Brain microvascular endothelial cell (primary cell): ENCODE results near the gene DDX1.

Source experiments
- DNase-seq: peaks from one replicate; pipeline ENCODE4 v3.0.0-alpha.2; 2020
- H3K27ac ChIP-seq: fragments of 250-450 bp; sonication (Bioruptor Pico); 2 replicates; pipeline ENCODE4 v1.5.1; 2020; ENCODE audit warnings: mild to moderate bottlenecking, moderate library complexity
- H3K27me3 ChIP-seq: fragments of 250-450 bp; sonication (Bioruptor Pico); replicated peaks from 2 replicates; pipeline ENCODE4 v1.5.1; 2020; ENCODE audit warnings: mild to moderate bottlenecking
- H3K36me3 ChIP-seq: fragments of 250-450 bp; sonication (Bioruptor Pico); replicated peaks from 2 replicates; pipeline ENCODE4 v1.5.1; 2020; ENCODE audit warnings: mild to moderate bottlenecking
- H3K4me3 ChIP-seq: 2 replicates; pipeline ENCODE4 v1.5.1; 2011; ENCODE audit warnings: low read depth, mild to moderate bottlenecking, control low read depth, low read length, moderate library complexity
- CTCF ChIP-seq: IDR thresholded peaks from 2 replicates; pipeline ENCODE4 v1.5.1; 2011; ENCODE audit warnings: low read depth, mild to moderate bottlenecking, moderate library complexity, low read length, control low read depth, inconsistent platforms; ENCODE audit errors: missing control alignments
- in situ Hi-C: cut with HindIII; loops from 2 replicates; pipeline ENCODE4 v1.10.0; 2017; ENCODE audit warnings: low sequenced_read_pairs, low pct_ligation_motif_present

Gene DDX1

GRCh38 chr2:15630121-15630977 lies 38.7 kb downstream of the DDX1 start:
- in situ Hi-C loops = no loop called here
- TF ChIP-seq CTCF = no peak
- Histone ChIP-seq H3K27ac (no peak overlapping the region), H3K4me3 (no peak overlapping the region), H3K27me3 (no peaks in the 10 kb centered on the region), H3K36me3 (peaks cover 68% of the 10 kb centered on the region)
- no peak for DNase-seq

GRCh38 chr2:15630978-15631719 lies 39.5 kb downstream of the DDX1 start:
- DNase-seq = no peak
- Histone ChIP-seq H3K27me3 (no peaks in the 10 kb centered on the region), H3K36me3 (peaks cover 68% of the 10 kb centered on the region), H3K4me3 (no peak overlapping the region), H3K27ac (no peak overlapping the region)
- no peak for TF ChIP-seq CTCF
- in situ Hi-C loops = no loop called here

- H3K27me3 ChIP-seq = no peaks in the 10 kb centered on the region
- no peak overlapping the region for H3K27ac ChIP-seq
These were observed 40.2 kb downstream of the DDX1 start for GRCh38 chr2:15631883-15632282.

GRCh38 chr2:15633043-15633970 lies 41.6 kb downstream of the DDX1 start:
- DNase-seq = no peak
- H3K4me3 ChIP-seq = no peak overlapping the region
- H3K36me3 ChIP-seq = peaks cover 57% of the 10 kb centered on the region
- no peak overlapping the region for H3K27ac ChIP-seq
- in situ Hi-C loops = no loop called here
- no peaks in the 10 kb centered on the region for H3K27me3 ChIP-seq
- no peak for TF ChIP-seq CTCF

More at GRCh38 chr2:15631883-15632282, 40.2 kb downstream of the DDX1 start:
- no peak overlapping the region for H3K4me3 ChIP-seq
- no peak for TF ChIP-seq CTCF
- in situ Hi-C loops = no loop called here
- H3K36me3 ChIP-seq = peaks cover 62% of the 10 kb centered on the region
- DNase-seq = no peak

- H3K27me3 ChIP-seq = no peaks in the 10 kb centered on the region
- no peak overlapping the region for H3K27ac ChIP-seq
- H3K4me3 ChIP-seq = no peak overlapping the region
- TF ChIP-seq CTCF = no peak
- in situ Hi-C loops = no loop called here
- H3K36me3 ChIP-seq = peaks cover 51% of the 10 kb centered on the region
- DNase-seq = no peak
These were observed 42.3 kb downstream of the DDX1 start for GRCh38 chr2:15633971-15634346.
